Fibroblast of skin of scalp (primary cell): Measurements from ENCODE around the gene ADAM8.
"Not testable (repeated sequence)": the region's sequence is repeated elsewhere in the genome, so short reads cannot be mapped to it uniquely, and the experiment has no call there.

ENCODE experiments used
- DNase-seq: peaks from one replicate; pipeline ENCODE4 v3.0.0-alpha.2; 2013

ADAM8 gene

DNA sequence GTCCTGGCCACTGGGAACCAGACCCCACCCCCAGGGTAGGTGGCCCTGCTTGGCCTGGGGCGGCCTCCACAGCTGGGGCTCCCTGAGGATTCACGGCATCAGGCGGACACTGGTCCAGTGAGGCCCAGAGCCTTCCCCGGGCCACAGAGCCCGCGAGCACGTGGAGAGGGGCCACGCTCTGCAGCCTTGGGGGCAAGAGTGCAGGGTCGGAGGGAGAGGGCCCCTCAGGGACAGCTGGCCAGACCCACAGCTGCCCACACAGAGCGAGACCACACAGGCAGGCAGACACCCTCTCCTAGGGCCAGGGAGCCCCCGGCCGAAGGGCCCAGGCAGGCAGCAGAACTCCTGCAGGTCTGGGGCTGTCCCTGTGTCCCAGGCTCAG is 28.3 kb downstream of the ADAM8 start:
- DNase-seq = no peak

DNA sequence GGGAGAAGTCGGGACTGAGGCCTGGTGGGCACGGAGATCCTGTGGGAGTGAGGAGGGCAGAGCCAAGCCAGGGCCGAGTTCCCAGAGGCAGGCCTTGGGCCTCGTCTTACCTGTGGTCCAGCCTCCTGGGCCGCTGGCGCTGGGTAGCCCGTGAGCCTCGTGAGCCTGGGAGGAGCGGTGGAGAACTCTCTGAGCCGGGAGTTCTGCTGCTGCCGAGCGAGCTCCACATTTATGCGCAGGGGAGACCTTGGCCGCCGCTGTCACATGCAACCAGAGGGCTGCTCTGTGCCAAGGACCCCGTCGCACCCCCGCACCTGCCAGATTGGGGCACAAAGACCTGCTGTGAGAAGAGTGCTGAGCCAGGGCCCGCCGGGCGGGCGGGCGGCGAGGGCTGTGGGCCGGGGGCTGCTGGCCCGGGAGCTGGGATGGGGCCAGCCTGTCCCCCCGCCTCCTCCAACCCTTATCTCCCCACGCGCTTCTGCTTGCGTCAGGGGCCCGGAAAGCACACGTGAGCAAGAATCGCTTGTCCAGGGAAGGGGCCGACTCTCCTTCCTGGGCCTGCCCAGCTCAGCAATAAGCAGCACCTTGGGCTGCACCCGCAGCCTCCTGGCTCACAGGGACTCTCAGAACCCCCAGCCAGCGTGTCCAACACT is 28.9 kb downstream of the ADAM8 start:
- no peak for DNase-seq

DNA sequence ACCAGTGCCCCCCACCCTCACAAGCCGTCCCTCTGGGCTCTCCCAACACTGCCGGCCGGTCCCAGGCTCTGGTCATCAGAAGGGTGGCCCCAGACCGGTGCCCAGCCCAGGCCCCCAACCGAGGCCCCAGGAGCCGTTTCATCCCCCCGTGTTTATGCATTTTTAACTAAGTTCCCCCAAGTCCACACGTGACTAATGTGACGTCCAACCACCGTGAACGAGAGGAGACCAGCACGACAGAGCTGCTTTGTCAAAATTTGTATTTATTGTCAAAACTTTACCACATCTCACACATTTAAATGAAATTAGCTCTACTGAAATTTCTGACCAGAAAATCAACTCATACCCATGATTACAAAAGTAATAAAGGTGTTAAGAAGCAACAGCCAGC is 30.4 kb downstream of the ADAM8 start:
- no peak for DNase-seq

DNA sequence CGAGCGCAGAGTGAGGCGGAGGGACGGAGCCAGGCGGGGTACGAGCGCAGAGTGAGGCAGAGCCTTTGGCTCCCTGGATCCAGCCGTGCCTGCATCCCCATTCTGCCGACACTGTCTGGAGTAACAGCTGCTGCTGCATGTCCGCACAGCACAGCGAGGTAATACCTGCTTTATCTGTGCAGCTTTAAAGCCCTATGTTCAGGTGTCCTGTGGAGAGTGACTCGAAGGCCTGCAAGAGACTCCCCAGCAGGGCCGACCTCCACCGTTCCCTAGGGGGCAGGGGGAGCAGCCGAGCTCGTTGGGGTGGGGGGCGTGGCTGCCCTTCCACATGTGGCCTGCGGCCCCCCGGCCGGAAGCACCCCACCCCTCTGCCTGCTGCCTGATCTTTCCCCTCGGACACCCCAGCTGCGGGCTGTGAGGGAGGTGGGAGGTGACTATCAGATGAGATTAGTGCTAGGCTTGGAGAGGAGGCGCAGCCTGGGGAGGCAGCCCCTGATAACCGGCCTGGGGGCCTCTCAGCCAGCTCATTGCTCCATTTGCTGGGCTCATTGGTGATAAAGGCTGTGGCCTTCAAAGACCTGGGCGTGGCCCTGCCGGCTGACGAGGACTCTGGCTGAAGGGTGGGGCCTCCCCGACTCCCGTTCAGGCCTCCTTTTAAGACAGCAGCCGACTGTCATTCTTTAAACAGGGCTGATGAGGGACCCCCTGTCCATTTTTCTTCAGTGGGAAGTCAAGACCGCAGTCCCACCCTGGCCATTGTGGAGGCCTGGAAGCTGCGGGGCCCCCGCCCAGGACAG is 31.0 kb downstream of the ADAM8 start:
- no peak for DNase-seq

DNA sequence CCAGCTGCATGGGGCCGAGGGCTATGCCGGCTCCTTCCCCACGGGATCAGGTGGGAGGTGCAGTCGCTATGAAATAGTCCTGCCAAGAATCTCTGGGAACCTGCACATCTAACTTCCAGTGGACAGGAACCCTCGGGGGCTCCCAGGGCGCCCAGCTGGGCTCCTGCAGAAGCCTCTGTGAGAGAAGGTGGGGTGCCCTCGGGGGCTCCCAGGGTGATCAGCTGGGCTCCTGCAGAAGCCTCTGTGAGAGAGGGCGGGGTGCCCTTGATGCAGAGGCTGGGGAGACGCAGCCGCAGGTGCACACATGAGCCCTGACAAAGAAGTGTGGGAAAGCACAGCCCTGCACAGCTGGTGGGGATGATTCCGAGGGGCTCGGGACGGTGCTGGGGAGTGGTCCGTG is 33.1 kb downstream of the ADAM8 start:
- DNase-seq = no peak

DNA sequence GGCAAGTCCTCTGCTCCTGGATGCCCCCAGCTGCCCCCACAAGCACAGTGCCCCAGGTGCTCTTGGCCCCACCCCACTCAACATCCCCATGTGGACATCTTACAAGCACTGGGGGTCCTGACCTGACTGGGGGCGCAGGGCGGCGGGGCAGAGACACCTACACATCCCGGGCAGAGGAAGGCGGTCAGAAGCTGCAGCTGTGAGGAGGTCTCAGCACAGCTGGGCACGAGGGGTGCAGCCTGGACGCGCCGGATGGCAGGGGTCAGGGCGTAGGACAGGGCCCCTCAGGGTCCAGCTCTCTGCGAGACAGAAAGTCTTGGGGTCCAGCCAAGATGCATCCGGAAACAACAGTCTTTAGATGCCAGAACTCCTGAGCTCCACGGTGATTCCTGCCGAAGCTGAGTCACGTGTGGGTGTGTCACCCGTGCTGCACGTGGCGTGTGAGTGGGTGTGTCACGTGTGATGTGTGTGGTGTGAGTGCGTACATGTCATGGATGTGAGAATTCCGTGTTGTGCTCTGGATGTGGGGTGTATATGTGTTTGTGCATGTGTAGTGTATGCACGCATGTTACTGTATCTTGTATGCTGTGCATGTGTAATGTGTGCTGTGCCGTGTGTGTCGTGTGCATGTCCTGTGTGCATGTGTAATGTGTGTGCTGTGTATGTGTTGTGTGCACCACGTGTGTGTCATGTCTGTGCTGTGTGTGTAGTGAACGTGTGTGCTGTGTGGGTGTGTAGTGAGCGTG is 33.9 kb downstream of the ADAM8 start:
- DNase-seq = no peak

DNA sequence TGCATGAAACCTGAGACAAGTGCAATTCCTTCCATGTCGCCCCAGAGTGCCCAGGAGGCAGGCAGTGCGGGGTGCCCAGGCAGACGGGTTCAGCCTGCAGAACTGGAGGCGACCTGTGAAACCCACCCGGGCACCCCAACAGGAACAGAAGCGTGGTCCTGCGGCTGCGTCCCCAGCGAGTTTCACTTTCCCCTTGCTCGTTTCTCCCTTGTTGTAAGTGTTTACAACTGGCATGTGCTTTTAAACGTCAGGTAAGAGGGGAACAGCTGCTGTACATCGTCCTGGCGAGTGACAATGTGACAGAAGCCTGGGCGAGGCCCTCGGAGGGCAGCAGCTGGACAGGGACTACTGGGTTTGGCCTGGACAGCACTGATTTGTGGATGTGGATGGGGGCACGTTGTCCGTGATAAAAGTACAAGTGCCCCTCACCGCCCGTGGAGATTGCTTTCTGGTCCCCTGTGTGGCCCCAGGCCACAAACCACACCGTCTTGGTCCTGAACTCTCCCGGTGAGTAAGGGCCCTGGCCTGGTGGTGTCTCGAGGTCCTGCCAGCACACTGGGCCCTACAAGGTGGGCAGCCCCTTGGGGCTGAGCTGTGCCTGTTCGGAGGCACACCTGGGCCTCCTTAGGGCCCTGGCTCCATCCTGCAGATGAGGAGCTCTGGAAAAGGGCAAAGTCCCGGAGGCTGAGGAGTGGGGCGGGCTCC is 35.0 kb downstream of the ADAM8 start:
- DNase-seq = no peak

DNA sequence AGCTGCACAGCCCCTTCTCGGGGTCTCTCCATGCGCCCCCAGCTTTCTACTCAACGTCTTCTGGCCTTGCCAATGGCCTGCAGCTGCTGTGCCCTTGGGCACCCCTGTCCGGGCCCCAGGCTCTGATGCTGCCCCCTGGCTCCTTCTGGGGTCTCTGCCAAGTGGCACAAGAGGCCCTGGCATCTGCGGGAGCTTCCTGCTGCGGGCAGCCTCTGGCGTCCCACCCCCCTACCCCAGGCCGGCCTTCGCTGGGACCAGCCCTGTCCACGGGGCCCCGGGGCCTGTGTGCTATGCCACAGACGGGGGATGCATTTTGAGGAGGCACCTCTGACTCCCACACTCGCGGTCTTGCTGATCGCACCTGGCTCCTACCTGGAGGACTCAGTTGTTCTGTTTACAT is 36.7 kb downstream of the ADAM8 start:
- DNase-seq = no peak

DNA sequence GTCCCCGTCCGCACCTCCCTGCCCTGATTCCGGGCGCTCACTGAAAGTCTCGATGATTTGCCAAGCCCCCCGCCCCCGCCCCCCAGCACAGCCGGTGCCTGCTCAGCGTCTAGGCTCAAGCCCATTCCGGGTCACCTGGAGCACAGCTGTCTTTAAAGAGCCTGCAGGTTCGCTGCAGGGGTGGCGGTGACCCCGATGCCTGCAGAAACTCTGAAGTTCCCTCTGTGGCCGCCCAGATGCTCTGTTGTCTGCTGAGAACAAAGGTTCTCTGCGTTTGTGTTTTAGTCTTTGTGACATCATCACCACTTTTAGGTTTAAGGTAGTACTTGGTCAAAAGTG is 38.2 kb downstream of the ADAM8 start:
- no peak for DNase-seq

DNA sequence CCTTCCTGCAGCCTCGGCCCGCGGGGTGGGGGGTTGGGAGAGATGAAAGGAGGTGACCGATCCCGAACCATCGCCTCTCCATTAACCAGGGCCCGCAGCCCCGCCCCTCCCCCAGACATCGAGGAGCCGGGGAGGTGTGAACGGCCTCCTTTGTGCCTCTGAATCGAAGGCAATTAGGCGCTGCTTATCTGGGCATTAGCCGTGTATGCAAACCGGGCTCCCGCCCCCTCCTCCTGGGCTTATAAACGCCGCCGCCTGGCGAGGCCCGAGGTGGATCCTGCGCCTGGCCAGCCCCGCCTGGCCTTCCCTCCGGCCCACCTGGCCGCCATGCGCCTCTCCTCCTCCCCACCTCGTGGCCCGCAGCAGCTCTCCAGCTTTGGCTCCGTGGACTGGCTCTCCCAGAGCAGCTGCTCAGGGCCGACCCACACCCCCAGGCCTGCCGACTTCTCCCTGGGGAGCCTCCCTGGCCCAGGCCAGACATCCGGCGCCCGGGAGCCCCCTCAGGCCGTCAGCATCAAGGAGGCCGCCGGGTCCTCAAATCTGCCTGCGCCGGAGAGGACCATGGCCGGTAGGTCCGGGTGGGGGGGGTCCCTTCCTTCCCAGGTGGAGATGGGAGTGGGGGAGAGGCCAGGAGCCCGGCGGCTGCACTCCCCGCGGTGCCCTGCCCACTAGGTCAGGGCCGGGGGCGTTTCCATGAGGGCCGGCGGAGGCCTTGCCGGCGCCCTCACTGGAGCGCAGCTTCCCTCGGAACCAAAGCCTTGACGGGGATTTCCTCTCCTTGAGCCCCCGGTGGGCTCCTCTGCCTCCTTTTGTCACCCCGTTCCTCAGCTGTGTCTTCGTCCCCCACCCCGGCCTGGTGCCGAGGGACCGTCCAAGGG is 38.8 kb downstream of the ADAM8 start, which contains the start of gene VENTX:
Gene VENTX, plus strand, starts transcription at position 268 of the 878 bp plus-strand sequence. Its CDS starts 60 bp downstream, at position 328.
- DNase-seq = no peak

DNA sequence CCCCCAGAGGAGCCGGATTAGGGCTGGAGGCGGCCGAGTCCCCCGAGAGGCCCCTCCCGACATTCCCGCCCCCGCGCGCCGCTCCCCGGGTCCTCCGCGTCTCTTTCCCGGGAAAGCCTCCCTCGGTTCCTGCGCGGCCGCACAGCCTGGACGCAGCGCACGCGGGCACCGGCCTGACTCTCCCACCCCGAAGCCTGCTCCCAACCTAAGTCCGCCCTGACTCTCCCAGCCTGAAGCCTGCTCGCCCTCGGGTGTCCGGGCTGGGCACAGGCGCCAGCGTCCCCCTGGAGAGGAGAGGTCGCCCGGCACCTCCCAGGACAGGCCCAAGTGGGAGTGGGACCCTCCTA is 39.5 kb downstream of the ADAM8 start:
- no peak for DNase-seq

DNA sequence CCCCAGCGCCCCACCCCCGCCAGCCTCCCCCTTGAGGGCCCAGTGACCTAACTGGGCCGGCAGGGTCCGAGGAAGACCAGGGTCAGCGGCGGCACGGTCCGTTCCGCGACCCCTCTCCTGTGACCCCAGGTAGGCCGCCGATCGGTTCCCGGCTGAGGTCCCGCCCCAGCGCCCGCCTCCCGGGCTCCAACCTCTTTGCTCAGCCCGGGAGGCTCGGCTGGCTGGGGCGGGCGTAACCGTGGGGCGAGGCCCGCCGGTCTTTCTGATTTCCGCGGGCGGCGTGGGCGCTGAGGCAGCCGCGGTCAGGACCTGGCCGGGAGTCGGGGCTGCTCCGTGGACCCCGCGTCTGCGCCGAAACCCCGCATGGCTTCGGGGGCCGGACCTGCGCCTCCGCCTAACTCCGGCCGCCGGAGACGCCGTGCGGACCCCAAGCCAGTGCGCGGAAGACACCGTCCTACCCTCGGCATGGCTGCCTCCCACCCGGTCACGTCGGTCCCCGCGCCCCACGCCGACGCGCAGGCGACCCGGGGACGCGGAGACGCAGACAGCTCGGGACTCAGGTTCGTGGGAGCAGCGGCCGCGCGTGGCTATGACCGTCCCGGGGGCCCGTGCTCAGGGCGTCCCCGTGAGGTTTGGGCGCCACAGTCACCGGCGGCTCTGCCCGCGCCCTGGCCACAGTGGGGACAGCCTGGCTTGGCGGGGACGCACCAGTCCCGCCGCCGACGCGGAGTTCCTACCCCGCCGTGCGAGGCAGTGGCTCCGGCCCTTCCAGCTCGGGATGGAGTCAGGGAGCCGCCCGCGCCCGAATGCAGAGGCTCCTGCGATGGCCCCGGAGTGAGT is 40.0 kb downstream of the ADAM8 start:
- no peak for DNase-seq

DNA sequence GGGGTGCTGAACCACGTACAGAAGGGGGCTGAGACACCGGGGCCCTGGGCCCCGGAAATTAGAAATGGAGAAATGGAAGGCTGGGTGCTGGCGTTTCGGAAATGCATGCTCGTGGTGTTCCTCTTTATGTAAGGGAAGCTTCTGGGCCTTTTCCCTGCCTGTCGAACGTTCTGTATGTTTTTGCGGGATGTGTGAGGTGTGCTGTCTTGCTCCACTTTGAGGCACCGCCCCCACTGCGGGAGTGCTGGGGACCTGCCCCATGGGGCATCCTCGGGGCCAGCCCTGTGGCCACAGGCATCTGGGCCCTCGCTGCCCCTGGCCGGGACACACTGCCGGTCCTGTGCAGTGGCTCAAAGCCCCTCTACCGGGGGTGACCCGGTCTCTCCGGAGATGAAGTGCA is 40.7 kb downstream of the ADAM8 start:
- no peak for DNase-seq

DNA sequence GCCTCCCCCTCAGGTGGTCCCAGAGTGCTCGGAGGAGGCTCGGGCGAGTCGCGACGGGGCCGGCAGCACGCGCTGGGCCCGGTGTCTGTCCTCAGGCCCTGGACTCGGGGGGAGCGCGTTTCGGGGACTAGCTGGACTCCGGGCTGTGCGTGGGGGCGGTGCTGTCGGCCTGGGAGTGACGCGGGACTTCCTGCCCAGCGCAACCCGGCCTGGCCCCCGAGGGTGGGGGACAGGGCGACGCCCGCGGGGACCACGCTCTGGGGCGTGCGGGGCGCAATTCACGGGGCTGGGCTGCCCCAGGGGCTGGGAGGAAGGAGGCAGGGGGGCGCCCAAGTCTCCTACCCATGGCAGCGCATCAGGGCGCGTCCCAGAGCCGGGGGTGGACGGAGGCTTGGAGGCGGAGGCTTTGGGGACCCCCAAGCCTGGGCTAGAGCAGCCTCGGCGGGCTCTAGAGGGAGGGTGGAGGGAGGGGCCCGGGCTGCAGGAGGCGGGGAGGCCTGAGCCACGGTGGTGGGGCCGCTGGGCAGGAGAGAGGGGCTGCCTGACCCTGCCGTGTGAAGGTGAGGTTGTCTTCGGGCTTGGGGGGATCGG is 41.3 kb downstream of the ADAM8 start:
- no peak for DNase-seq

DNA sequence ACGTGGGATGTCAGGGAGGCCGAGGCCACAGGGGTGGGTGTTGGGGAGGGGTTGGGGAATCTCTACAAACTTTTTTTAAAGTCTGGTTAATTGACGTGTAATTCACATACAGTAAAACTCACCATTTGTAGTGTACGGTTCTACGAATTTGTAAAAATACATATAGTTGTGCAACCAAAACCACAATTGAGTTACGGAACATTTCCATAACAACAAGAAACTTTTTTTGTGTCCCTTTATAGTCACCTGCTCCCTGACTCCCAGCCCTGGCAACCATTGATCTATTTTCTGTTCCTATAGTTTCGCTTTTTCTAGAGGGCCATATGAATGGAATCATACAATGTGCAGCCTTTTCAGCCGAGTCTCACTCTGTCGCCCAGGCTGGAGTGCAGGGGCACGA is 41.9 kb downstream of the ADAM8 start:
- DNase-seq = not testable (repeated sequence)

DNA sequence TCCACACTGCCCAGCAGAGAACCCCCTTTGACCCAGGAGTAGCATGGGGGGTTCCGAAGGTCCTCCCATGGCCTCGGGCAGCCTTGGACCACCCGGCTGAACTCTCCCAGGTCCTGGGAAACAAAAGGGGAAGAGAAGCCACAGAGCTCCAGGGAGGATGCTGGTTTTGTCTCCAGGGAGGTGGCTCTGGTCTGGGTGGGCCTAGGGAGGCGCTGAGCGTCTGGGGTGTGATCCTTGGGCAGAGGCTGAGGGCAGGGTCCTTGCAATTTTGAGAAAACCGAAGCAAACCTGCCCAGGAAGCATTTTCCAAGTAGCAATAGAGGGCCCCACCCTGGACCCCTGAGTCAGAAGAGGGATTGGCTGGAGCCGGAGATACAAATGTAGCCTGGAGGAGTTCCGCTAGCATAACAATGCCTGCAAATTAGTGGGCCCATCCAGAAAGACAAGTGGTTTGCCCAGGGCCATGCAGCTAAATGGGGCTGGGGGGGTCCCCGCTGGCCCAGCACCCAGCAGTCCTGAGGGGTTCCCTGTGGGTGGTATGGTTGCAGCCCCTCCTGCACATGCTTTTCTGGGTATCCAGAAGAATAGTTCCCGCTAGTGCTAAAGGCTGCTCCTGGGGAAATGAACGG is 44.6 kb downstream of the ADAM8 start:
- no peak for DNase-seq

DNA sequence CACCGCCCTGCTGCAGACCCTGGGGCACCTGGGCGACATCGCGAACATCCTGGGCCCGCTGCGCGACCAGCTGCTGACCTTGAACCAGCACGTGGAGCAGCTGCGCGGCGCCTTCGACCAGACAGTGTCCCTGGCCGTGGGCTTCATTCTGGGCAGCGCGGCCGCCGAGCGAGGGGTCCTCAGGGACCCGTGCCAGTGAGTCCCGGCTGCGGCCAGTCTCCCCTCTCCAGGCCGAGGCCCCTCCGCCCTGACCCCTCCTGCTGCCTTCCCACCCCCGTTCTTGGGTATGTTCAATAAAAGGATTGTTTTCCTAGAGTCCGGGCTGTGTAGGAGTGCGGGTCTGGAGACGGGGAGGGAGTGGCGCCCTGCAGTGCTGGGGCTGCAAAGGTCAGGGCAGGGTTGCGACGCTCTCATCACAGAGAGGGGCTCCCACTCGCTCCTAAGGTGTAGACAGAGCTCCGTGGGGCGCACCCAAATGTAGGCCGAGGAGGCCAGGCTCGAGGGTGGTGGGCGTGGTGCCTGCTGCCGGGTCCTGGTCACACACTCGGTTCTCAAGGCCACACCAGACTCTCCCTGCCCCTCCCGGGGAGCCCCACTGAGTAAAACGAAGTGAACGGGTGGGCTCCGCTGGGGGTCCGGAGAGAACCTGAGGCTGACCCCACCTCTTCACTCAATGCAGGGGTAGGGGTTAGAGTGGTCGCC is 45.3 kb downstream of the ADAM8 start:
- DNase-seq = no peak

DNA sequence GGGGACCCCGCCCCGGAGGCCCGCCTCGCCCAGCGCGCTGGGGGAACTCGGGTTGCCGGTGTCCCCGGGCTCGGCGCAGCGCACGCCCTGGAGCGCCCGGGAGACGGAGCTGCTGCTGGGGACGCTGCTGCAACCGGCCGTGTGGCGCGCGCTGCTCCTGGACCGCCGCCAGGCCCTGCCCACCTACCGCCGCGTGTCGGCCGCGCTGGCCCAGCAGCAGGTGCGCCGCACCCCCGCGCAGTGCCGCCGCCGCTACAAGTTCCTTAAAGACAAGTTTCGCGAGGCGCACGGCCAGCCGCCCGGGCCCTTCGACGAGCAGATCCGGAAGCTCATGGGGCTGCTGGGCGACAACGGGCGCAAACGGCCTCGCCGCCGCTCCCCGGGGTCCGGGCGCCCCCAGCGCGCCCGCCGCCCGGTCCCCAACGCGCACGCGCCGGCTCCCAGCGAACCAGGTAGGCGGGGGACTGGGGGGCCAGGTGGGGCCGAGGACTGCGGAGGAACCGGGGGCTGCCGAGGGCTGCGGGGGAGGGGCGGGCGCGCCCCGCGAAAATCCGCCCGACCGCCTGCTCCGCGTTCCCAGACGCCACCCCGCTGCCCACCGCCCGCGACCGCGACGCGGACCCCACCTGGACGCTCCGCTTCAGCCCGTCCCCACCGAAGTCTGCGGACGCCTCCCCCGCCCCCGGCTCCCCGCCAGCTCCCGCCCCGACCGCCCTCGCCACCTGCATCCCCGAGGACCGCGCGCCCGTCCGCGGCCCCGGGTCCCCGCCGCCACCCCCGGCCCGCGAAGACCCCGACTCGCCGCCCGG is 46.1 kb downstream of the ADAM8 start:
- DNase-seq = no peak

DNA sequence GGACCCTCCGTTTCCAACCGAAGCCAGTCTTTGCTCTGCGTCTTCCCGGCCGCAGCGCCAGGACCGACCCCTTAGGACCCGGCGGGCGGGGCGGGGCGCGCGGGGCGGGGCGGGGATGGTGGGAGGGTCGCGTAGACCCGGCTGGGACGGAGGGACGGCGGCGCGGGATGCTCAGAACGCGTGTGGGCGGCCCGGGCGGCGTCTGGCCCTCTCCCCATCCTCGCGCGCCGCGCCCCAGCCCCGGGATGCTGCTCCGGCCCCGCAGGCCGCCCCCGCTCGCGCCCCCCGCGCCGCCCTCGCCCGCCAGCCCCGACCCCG is 46.7 kb downstream of the ADAM8 start, which contains the start of gene UTF1:
Gene UTF1, plus strand, starts transcription at position 174 of the 318 bp plus-strand sequence. Its CDS starts 72 bp downstream, at position 246.
- DNase-seq = no peak
